Body of pancreas (tissue), 4 donors: Measurements from ENCODE around the gene MAST4. TPM values are rescaled to one million over a fixed set of nuclear protein-coding genes. Genes with fewer than 3 reads are reported as not detected.

ENCODE experiments used
- ATAC-seq: fragments of 150-250 bp; one replicate; pipeline ENCODE4 v1.9.1; 2016
- DNase-seq, 4 donors: peaks; one replicate each; pipeline ENCODE4 v3.0.0-alpha.2; 2019
- H3K27ac ChIP-seq, 4 donors: fragments of 200-600 bp; sonication (generic); 1 replicate in 3 of 4; 2 replicates in 1 of 4; pipeline versions ENCODE4 v1.5.1 to v1.6.1; 2016 to 2019; ENCODE audit warnings: mild to moderate bottlenecking in 1 of 4, mixed read lengths in 1 of 4, moderate library complexity in 1 of 4
- H3K27me3 ChIP-seq, 2 donors: fragments of 200-600 bp; sonication (generic); one replicate each; pipeline ENCODE4 v1.6.0; 2016; ENCODE audit warnings: mild to moderate bottlenecking in 1 of 2
- H3K36me3 ChIP-seq, 2 donors: fragments of 200-600 bp; sonication (generic); replicated peaks in 1 of 2; 2 replicates each; pipeline ENCODE4 v1.5.1; 2016; ENCODE audit warnings: low read depth in 2 of 2; ENCODE audit not compliant: insufficient read depth in 1 of 2
- H3K4me1 ChIP-seq: fragments of 200-600 bp; sonication (generic); one replicate; pipeline ENCODE4 v1.6.0; 2016
- H3K4me3 ChIP-seq, 2 donors: fragments of 200-600 bp; sonication (generic); 1 replicate in 1 of 2; 2 replicates in 1 of 2; pipeline ENCODE4 v1.5.1; 2016 to 2019
- H3K9me3 ChIP-seq, 3 donors: fragments of 200-600 bp; sonication (generic); 1 replicate in 2 of 3; 2 replicates in 1 of 3; pipeline ENCODE4 v1.5.1; 2016
- CTCF ChIP-seq, 7 experiments: fragments of 450-650 bp in 4 of 7; fragments of 200-600 bp in 3 of 7; sonication (generic) in 3 of 7; IDR thresholded peaks; one replicate each; pipeline ENCODE4 v1.5.1; 2016 to 2019; ENCODE audit warnings: antibody characterized with exemption in 7 of 7
- POLR2A ChIP-seq, 3 donors: fragments of 450-650 bp; IDR thresholded peaks; one replicate each; pipeline ENCODE4 v1.6.1; 2016; ENCODE audit warnings: antibody characterized with exemption in 3 of 3, mild to moderate bottlenecking in 2 of 3
- WGBS, 2 donors: methylation state at CpG; one replicate each; pipeline ENCODE4 v1.1.5; 2017; 5-methylcytosine and 5-hydroxymethylcytosine counted together
- intact Hi-C: fragments of 100-400 bp; cut with DNase I; formaldehyde crosslinking; loops from one replicate; pipeline ENCODE4 v1.15.1; 2023
- total RNA-seq, 2 donors: library from RNA; depleted of rRNA; stranded (reverse); fragments of >200 nt; gene quantifications; one replicate each; pipeline ENCODE4 v1.1.0, GENCODE V29; 2016

Gene MAST4
- total RNA-seq, 2 donors from 2014 or later = 17.9 to 29.7 TPM

GRCh38 chr5:66877843-66878242 lies 281.6 kb downstream of the MAST4 start:
- Histone ChIP-seq H3K36me3 (no peaks in the 10 kb centered on the region), H3K9me3 (no peaks in the 10 kb centered on the region), H3K27ac (peak overlapping the region in 1 of 4 donors; percentile 37), H3K27me3 (no peaks in the 10 kb centered on the region), H3K4me1 (peaks cover 15% of the 10 kb centered on the region), H3K4me3 (no peak overlapping the region)
- TF ChIP-seq POLR2A (IDR thresholded peaks at IDR 0.05) (no peak), CTCF (IDR thresholded peaks at IDR 0.05) (no peak)
- DNase-seq (no peak), ATAC-seq (no peak)
- intact Hi-C loops = no loop called here
- 68 to 79% methylated on average over 3 of the region's 3 CpGs for WGBS, 2 donors

GRCh38 chr5:66880401-66880800 lies 284.2 kb downstream of the MAST4 start:
- Histone ChIP-seq H3K4me3 (no peak overlapping the region), H3K27ac (no peak overlapping the region), H3K27me3 (no peaks in the 10 kb centered on the region), H3K9me3 (no peaks in the 10 kb centered on the region), H3K4me1 (peaks cover 19% of the 10 kb centered on the region), H3K36me3 (no peaks in the 10 kb centered on the region)
- intact Hi-C loops = no loop called here
- 71 to 78% methylated on average over 3 of the region's 3 CpGs for WGBS, 2 donors
- TF ChIP-seq CTCF (IDR thresholded peaks at IDR 0.05) = no peak
- TF ChIP-seq POLR2A (IDR thresholded peaks at IDR 0.05) = no peak
- DNase-seq (no peak), ATAC-seq (no peak)

GRCh38 chr5:66881480-66882161 lies 285.4 kb downstream of the MAST4 start:
- 5 to 18% methylated on average over 2 of the region's 2 CpGs for WGBS, 2 donors
- ATAC-seq = peak; percentile 77
- intact Hi-C loops = no loop called here
- Histone ChIP-seq H3K4me3 (no peak overlapping the region), H3K27me3 (no peaks in the 10 kb centered on the region), H3K36me3 (no peaks in the 10 kb centered on the region), H3K9me3 (peaks cover 0 to 2% (median 0%) of the 10 kb centered on the region in 3 donors), H3K4me1 (peaks cover 19% of the 10 kb centered on the region), H3K27ac (peak overlapping the region; percentile 2 to 69 (median 63))
- TF ChIP-seq CTCF (IDR thresholded peaks at IDR 0.05) (no peak), POLR2A (IDR thresholded peaks at IDR 0.05) (no peak)
- DNase-seq = peak; percentile 28 to 63 (median 51)

- Histone ChIP-seq H3K9me3 (peaks cover 0 to 2% (median 0%) of the 10 kb centered on the region in 3 donors), H3K4me1 (peaks cover 19% of the 10 kb centered on the region), H3K27me3 (no peaks in the 10 kb centered on the region), H3K27ac (peak overlapping the region in 3 of 4 donors; percentile 62 to 69 (median 64)), H3K36me3 (no peaks in the 10 kb centered on the region), H3K4me3 (no peak overlapping the region)
- no peak for ATAC-seq
- no peak for TF ChIP-seq CTCF (IDR thresholded peaks at IDR 0.05)
- no peak for TF ChIP-seq POLR2A (IDR thresholded peaks at IDR 0.05)
- intact Hi-C loops = no loop called here
- DNase-seq = no peak
- 53 to 68% methylated on average over 3 of the region's 3 CpGs for WGBS, 2 donors
Measured at GRCh38 chr5:66882606-66883227, 286.5 kb downstream of the MAST4 start.
